ENCODE data around the gene ALG2. TPM values are rescaled to one million over a fixed set of nuclear protein-coding genes. Genes with fewer than 3 reads are reported as not detected.

Gene ALG2
- total and polyA plus RNA-seq, 9 of the 15 experiments (the other 6 are each of a cell fraction or from before 2014, with no cell fraction given), result 4.9 to 41.9 (median 20.2) TPM

DNA sequence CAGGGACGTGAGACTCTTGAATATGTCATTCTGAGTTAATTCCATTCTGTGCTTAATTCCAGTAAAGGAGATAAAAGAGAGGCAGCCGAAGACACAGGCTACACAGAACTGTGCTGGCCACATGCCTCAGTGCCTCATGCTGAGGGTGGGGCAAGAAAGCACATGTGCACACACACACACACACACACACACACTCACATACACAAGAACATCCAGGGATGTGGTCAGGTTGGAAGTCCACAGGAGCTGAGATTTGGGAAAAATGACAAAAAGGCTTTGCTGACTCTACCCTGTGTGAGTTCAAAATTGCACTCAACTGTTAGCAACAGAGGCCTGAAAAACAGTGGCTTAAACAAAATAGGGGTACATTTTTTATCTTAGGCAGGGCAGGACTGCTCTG lies 40.5 kb downstream of the ALG2 start:
- in situ Hi-C loops (cut with MboI), result loop anchor here (5.0 to 10.0 kb wide), 3 partner anchors 81 to 1034 kb away; no protein-coding TSS in a partner anchor
- BruUV-seq (replicated peaks), result no TSS peak
- Histone ChIP-seq H3K9me1 (ENCODE audit: control insufficient read depth, insufficient read depth, low read length) (no peaks in the 10 kb centered on the region), H3K27me3 (ENCODE audit: control insufficient read depth in 2 of 2, insufficient read depth in 2 of 2, low read length in 2 of 2) (peaks cover 0 to 29% of the 10 kb centered on the region in 2 experiments), H4K20me1 (replicated peaks; ENCODE audit: control insufficient read depth, insufficient read depth, low read length) (no peaks in the 10 kb centered on the region), H3K4me3 (no peak overlapping the region), H3K27ac (ENCODE audit: extremely low read depth, low read depth, low read length) (no peak overlapping the region), H3K4me1 (replicated peaks in 1 of 2; ENCODE audit: control insufficient read depth in 2 of 2, insufficient read depth in 2 of 2, low read length in 2 of 2) (peaks cover 2 to 5% of the 10 kb centered on the region in 2 experiments; a peak in 3 of 5 replicates), H2AFZ (ENCODE audit: low read depth, low read length) (no peak overlapping the region), H3K9ac (ENCODE audit: insufficient read depth in 1 of 2, low read depth in 2 of 2, low read length in 2 of 2) (no peak overlapping the region), H3K9me3 (replicated peaks; ENCODE audit: control insufficient read depth, insufficient read depth, low read depth, low read length) (no peaks in the 10 kb centered on the region), H3K4me2 (ENCODE audit: insufficient read depth, low read length) (no peak overlapping the region), H3K36me3 (ENCODE audit: control insufficient read depth, insufficient read depth, low read length) (no peaks in the 10 kb centered on the region), H3K79me2 (ENCODE audit: control insufficient read depth, insufficient read depth, low read length) (no peaks in the 10 kb centered on the region)
- POLR2A ChIA-PET, result interaction anchor here (0.5 kb wide), 1 partner anchor 29 kb away, joined by 3 read pairs; no protein-coding TSS in a partner anchor
- ATAC-seq (no peak), FAIRE-seq (no peak), DNase-seq (ENCODE audit: extremely low read depth in 1 of 4, low spot score in 3 of 4) (no peak)
- CTCF ChIA-PET (ENCODE audit: low intra/inter-chr PET ratio), result interaction anchor here (0.6 kb wide), 1 partner anchor 637 kb away, joined by 3 read pairs; no protein-coding TSS in a partner anchor
- WGBS (ENCODE audit: insufficient coverage, low coverage, missing lambda C conversion rate), result 12% methylated on average over 2 of the region's 2 CpGs
- intact Hi-C loops (cut with micrococcal nuclease), result loop anchor here (5.0 to 10.0 kb wide), 9 partner anchors 114 to 1416 kb away; no protein-coding TSS in a partner anchor
- TF ChIP-seq ATF4 (CRISPR knock-in tag; IDR thresholded peaks at IDR 0.05) (no peak), E2F4 (CRISPR knock-in tag; IDR thresholded peaks at IDR 0.05; ENCODE audit: low read depth) (no peak), SREBF2 (CRISPR knock-in tag; IDR thresholded peaks at IDR 0.05) (no peak), KLF13 (tag; IDR thresholded peaks at IDR 0.05; ENCODE audit: borderline replicate concordance, low read depth) (no peak), MAFG (tag; conservative IDR thresholded peaks at IDR 0.05) (no peak), ZEB2 (IDR thresholded peaks at IDR 0.05) (no peak), ZNF121 (CRISPR knock-in tag; conservative IDR thresholded peaks at IDR 0.05) (no peak), PHB (CRISPR knock-in tag; IDR thresholded peaks at IDR 0.05) (no peak), KAT2B (IDR thresholded peaks at IDR 0.05; ENCODE audit: low read depth, low read length) (no peak), SPI1 (IDR thresholded peaks at IDR 0.05; ENCODE audit: borderline replicate concordance, low read depth, low read length) (no peak)
- TF ChIP-seq, protein P1, sequence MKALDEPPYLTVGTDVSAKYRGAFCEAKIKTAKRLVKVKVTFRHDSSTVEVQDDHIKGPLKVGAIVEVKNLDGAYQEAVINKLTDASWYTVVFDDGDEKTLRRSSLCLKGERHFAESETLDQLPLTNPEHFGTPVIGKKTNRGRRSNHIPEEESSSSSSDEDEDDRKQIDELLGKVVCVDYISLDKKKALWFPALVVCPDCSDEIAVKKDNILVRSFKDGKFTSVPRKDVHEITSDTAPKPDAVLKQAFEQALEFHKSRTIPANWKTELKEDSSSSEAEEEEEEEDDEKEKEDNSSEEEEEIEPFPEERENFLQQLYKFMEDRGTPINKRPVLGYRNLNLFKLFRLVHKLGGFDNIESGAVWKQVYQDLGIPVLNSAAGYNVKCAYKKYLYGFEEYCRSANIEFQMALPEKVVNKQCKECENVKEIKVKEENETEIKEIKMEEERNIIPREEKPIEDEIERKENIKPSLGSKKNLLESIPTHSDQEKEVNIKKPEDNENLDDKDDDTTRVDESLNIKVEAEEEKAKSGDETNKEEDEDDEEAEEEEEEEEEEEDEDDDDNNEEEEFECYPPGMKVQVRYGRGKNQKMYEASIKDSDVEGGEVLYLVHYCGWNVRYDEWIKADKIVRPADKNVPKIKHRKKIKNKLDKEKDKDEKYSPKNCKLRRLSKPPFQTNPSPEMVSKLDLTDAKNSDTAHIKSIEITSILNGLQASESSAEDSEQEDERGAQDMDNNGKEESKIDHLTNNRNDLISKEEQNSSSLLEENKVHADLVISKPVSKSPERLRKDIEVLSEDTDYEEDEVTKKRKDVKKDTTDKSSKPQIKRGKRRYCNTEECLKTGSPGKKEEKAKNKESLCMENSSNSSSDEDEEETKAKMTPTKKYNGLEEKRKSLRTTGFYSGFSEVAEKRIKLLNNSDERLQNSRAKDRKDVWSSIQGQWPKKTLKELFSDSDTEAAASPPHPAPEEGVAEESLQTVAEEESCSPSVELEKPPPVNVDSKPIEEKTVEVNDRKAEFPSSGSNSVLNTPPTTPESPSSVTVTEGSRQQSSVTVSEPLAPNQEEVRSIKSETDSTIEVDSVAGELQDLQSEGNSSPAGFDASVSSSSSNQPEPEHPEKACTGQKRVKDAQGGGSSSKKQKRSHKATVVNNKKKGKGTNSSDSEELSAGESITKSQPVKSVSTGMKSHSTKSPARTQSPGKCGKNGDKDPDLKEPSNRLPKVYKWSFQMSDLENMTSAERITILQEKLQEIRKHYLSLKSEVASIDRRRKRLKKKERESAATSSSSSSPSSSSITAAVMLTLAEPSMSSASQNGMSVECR (CRISPR knock-in tag; IDR thresholded peaks at IDR 0.05), result no peak
- TF ChIP-seq, protein P2, sequence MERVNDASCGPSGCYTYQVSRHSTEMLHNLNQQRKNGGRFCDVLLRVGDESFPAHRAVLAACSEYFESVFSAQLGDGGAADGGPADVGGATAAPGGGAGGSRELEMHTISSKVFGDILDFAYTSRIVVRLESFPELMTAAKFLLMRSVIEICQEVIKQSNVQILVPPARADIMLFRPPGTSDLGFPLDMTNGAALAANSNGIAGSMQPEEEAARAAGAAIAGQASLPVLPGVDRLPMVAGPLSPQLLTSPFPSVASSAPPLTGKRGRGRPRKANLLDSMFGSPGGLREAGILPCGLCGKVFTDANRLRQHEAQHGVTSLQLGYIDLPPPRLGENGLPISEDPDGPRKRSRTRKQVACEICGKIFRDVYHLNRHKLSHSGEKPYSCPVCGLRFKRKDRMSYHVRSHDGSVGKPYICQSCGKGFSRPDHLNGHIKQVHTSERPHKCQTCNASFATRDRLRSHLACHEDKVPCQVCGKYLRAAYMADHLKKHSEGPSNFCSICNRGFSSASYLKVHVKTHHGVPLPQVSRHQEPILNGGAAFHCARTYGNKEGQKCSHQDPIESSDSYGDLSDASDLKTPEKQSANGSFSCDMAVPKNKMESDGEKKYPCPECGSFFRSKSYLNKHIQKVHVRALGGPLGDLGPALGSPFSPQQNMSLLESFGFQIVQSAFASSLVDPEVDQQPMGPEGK (CRISPR knock-in tag; IDR thresholded peaks at IDR 0.05; ENCODE audit: borderline replicate concordance), result no peak
- TF ChIP-seq, protein P3, sequence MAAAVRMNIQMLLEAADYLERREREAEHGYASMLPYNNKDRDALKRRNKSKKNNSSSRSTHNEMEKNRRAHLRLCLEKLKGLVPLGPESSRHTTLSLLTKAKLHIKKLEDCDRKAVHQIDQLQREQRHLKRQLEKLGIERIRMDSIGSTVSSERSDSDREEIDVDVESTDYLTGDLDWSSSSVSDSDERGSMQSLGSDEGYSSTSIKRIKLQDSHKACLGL (CRISPR knock-in tag; IDR thresholded peaks at IDR 0.05; ENCODE audit: borderline replicate concordance, poor library complexity, severe bottlenecking), result no peak
